HUES64 (cell line): ENCODE measurements around the gene TUBA3E.
"Not testable (repeated sequence)": the region's sequence is repeated elsewhere in the genome, so short reads cannot be mapped to it uniquely, and the experiment has no call there.

Experiments used
- H3K27ac ChIP-seq: 2 replicates; pipeline ENCODE4 v1.7.0; 2013; ENCODE audit warnings: low read depth, low read length, inconsistent platforms
- H3K27me3 ChIP-seq: 2 replicates; pipeline ENCODE4 v1.6.1; 2013; ENCODE audit warnings: mild to moderate bottlenecking, low read length; ENCODE audit not compliant: insufficient read depth
- H3K36me3 ChIP-seq: 2 replicates; pipeline ENCODE4 v1.6.1; 2013; ENCODE audit warnings: mild to moderate bottlenecking, low read length; ENCODE audit not compliant: insufficient read depth
- H3K4me1 ChIP-seq: 2 replicates; pipeline ENCODE4 v1.6.1; 2013; ENCODE audit warnings: mild to moderate bottlenecking, low read length, moderate library complexity; ENCODE audit not compliant: insufficient read depth
- H3K4me3 ChIP-seq: 2 replicates; pipeline ENCODE4 v1.5.1; 2013; ENCODE audit warnings: mild to moderate bottlenecking, low read length, moderate library complexity
- H3K9ac ChIP-seq: 2 replicates; pipeline ENCODE4 v1.6.1; 2013; ENCODE audit warnings: mild to moderate bottlenecking, low read depth, low read length
- H3K9me3 ChIP-seq: 2 replicates; pipeline ENCODE4 v1.6.1; 2013; ENCODE audit warnings: low read depth, low read length; ENCODE audit not compliant: insufficient read depth
- WGBS: fragments of 150-250, 120-280 bp; methylation state at CpG from one replicate; pipeline ENCODE4 v1.1.7; 2013; ENCODE audit warnings: missing lambda C conversion rate; 5-methylcytosine and 5-hydroxymethylcytosine counted together

The TUBA3E gene

DNA sequence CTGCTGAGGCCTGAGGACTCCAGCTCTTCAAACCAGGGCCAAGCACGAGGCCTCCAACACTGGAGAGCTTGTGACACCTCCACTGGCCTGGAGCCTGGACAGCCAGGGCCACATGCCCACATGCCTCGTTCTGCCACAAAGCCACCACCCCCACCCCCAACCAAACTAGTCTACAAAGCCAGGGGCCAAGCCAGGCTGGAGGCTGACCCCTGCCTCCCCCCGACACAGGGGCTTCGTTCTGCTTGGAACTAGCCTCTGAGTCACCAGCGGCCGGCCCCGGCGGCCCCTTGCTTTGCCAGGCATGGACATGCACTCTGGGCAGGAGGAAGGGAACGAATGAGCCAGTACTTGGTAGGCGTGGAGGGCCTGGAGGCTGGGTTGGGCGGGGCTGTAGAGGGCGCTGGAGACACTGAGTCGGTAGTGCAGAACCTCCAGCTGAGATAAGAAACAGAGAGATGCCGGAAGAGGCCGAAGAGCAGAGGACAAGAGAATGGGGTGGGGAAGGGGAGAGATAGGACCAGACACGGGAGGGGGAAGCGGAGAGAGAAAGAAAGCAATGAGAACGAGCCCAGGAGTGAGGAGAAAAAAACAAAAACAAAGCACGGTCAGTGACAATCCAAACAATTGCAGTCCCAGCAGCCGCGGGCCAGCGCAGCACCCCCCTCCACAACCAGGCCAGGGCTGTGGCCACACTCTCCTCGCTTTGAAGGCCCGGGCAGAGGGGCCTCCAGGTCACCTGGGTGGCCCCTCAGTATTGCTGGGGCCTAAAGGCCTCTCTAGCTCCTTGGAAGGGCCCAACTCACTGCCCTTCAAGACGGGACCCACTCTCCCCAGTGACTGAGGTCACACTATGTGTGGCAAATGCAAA lies 37.2 kb downstream of the TUBA3E start:
- not testable (repeated sequence) for H3K9ac ChIP-seq, H3K4me3 ChIP-seq, H3K9me3 ChIP-seq, H3K4me1 ChIP-seq, H3K27me3 ChIP-seq, H3K27ac ChIP-seq
- WGBS = 80% methylated on average over 25 of the region's 25 CpGs
- peaks cover 46% of the 10 kb centered on the region for H3K36me3 ChIP-seq

DNA sequence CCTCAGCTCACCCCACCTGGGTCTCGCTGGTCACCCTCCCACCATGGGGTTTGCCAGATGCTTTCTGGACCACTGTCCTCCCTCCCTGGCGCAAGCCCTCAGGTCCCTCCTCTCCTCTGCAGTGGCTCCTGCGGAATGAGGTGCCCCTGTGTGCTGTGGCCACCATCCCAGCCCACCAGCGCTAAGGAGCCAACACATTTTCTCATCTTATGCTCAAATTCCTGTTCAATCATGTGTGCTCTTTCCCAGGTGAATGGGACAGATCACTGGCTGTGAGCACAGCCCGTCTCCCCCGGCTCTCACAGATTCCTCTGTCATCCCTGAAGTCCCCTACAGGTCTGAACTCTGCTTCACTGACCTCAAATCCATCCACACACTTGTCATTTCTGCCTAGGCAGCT lies 38.1 kb downstream of the TUBA3E start:
- H3K9me3 ChIP-seq = no peaks in the 10 kb centered on the region
- no peaks in the 10 kb centered on the region for H3K4me1 ChIP-seq
- no peaks in the 10 kb centered on the region for H3K27me3 ChIP-seq
- 97% methylated on average over 6 of the region's 6 CpGs for WGBS
- peaks cover 44% of the 10 kb centered on the region for H3K36me3 ChIP-seq
- H3K27ac ChIP-seq = no peak overlapping the region
- no peak overlapping the region for H3K9ac ChIP-seq
- no peak overlapping the region for H3K4me3 ChIP-seq

- H3K4me3 ChIP-seq, H3K9ac ChIP-seq, H3K27ac ChIP-seq, H3K27me3 ChIP-seq, H3K9me3 ChIP-seq, H3K4me1 ChIP-seq: not testable (repeated sequence)
- H3K36me3 ChIP-seq = peaks cover 45% of the 10 kb centered on the region
- 100% methylated on average over 3 of the region's 4 CpGs for whole genome bisulfite sequencing
Observed at GRCh38 chr2:130159376-130159775, 38.9 kb downstream of the TUBA3E start.

DNA sequence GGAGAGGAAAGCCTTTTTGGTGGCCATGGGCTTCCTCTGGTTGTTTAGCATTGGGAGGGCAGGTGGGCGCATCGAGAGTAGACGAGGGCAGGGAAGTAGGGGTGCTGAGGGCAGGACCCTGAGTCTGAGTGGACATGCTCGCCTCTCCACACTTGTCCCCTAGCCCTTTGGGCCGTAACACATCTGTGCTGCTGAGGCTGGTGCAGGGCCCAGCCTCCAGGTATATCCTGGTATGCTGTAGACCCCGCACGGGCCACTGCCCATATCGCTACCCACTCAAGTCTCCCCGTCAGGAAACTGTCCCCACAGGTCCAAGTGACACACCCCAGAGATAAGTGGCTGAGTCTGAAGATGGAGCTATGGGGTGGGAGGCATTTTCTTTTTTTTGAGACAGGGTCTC lies 39.6 kb downstream of the TUBA3E start:
- Histone ChIP-seq H3K36me3 (peaks cover 44% of the 10 kb centered on the region), H3K9ac (no peak overlapping the region), H3K9me3 (no peaks in the 10 kb centered on the region), H3K27ac (no peak overlapping the region), H3K4me1 (no peaks in the 10 kb centered on the region), H3K4me3 (no peak overlapping the region), H3K27me3 (no peaks in the 10 kb centered on the region)
- 97% methylated on average over 9 of the region's 9 CpGs for WGBS

DNA sequence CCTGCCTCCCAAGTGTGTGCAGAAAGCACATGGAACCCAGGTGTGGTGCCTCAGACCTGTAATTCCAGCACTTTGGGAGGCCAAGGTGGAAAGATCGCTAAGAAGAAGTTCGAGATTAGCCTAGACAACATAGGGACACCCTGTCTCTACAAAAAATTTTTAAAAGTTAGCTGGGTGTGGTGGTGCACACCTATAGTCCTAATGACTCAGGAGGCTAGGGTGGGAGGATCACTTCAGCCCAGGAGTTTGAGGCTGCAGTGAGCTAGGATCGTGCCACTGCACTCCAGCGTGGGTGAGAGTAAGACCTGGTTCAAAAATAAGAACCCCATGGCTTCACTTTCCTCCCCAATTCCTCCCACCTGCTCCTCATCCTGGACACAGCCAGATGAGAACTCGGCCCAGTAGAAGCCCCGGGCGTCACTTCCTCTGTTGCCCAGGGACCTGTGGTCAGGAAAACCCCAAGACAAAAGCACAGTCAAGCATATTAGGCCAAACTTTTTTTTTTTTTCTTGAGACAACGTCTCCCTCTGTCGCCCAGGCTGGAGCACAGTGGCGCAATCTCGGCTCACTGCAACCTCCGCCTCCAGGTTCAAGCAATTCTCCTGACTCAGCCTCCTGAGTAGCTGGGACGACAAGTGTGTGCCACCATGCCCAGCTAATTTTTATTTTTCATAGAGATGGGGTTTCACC lies 40.3 kb downstream of the TUBA3E start:
- peaks cover 45% of the 10 kb centered on the region for H3K36me3 ChIP-seq
- not testable (repeated sequence) for H3K27ac ChIP-seq
- 93% methylated on average over 13 of the region's 13 CpGs for WGBS

DNA sequence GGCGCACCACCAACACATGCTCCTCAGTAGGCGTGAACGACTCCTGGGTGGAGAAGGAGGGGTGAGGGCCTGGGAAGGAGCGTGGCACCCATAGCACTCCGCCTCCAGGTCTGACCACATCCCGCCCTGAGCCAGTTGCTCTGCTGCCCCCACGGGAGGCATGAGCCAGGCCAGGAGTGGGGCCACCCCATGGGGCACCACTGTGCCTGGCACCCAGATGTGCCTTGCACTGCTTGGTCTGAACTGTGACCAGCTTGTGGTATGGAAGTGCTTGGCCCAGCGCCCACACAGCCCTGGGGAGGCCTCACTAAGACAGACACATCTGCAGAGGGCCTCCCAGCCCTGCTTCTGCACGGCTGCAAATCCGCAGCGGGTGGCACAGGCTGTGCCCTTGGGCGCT lies 40.9 kb downstream of the TUBA3E start:
- 93% methylated on average over 11 of the region's 12 CpGs for WGBS
- not testable (repeated sequence) for H3K4me3 ChIP-seq, H3K4me1 ChIP-seq, H3K27me3 ChIP-seq, H3K9me3 ChIP-seq, H3K27ac ChIP-seq, H3K9ac ChIP-seq
- peaks cover 45% of the 10 kb centered on the region for H3K36me3 ChIP-seq

More for the DNA sequence above, 40.3 kb downstream of the TUBA3E start:
- H3K27me3 ChIP-seq, H3K4me1 ChIP-seq, H3K9ac ChIP-seq, H3K9me3 ChIP-seq, H3K4me3 ChIP-seq: not testable (repeated sequence)

DNA sequence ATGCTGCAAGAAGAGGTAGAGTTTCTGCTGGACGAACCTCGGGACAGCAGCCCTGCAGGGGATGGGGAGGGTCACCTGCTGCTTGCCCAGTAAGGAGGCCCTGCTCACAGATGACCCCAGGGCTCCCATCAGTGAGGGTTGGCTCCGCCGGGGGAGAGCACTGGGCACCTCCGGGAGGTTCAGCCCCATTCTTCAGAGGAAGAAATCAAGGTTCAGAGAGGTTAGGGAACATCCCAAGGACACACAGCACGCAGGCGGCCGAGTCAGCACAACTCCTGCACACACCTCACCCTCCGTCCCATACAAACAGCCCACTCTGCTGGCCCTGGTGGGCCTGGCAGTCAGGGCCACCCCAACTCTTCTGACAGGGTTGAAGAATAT lies 41.6 kb downstream of the TUBA3E start:
- Histone ChIP-seq H3K27me3 (no peaks in the 10 kb centered on the region), H3K36me3 (peaks cover 49% of the 10 kb centered on the region), H3K9ac (no peak overlapping the region), H3K4me3 (no peak overlapping the region), H3K9me3 (no peaks in the 10 kb centered on the region), H3K27ac (no peak overlapping the region), H3K4me1 (no peaks in the 10 kb centered on the region)
- WGBS = 95% methylated on average over 9 of the region's 9 CpGs

DNA sequence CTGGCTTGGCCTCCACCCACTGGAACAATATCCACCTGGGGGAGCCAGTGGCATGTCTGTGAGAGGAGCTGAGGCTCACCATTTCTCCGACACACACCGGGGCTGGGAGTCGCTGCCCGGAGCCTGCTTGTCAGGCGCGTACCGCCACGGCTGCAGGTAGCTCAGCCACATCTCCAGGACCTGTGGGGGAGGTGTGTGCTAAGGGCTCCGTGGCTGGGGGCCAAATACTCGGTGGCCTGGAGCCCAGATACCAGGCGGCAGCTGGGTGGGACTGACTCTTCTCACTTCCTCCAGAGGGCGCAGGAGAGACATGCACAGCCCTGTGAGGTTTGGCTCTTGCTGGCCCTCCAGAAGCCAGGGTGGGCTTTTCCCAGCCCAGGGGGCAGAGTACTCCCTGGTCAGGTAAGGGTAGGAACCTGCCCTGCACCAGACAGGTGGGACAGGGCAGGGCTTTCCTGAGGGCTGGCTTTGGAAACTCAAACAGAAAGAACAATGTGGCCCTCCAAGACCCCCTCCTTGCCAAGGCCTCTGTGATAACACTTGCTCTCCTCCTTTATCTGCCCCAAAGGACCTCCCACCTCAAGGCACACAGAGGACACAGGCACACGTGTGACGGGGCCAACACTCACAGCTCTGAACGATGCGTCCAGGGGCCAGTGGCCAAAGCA lies 42.1 kb downstream of the TUBA3E start:
- not testable (repeated sequence) for H3K9me3 ChIP-seq, H3K9ac ChIP-seq, H3K4me1 ChIP-seq, H3K27me3 ChIP-seq, H3K4me3 ChIP-seq, H3K27ac ChIP-seq
- 85% methylated on average over 16 of the region's 16 CpGs for whole genome bisulfite sequencing
- peaks cover 49% of the 10 kb centered on the region for H3K36me3 ChIP-seq

DNA sequence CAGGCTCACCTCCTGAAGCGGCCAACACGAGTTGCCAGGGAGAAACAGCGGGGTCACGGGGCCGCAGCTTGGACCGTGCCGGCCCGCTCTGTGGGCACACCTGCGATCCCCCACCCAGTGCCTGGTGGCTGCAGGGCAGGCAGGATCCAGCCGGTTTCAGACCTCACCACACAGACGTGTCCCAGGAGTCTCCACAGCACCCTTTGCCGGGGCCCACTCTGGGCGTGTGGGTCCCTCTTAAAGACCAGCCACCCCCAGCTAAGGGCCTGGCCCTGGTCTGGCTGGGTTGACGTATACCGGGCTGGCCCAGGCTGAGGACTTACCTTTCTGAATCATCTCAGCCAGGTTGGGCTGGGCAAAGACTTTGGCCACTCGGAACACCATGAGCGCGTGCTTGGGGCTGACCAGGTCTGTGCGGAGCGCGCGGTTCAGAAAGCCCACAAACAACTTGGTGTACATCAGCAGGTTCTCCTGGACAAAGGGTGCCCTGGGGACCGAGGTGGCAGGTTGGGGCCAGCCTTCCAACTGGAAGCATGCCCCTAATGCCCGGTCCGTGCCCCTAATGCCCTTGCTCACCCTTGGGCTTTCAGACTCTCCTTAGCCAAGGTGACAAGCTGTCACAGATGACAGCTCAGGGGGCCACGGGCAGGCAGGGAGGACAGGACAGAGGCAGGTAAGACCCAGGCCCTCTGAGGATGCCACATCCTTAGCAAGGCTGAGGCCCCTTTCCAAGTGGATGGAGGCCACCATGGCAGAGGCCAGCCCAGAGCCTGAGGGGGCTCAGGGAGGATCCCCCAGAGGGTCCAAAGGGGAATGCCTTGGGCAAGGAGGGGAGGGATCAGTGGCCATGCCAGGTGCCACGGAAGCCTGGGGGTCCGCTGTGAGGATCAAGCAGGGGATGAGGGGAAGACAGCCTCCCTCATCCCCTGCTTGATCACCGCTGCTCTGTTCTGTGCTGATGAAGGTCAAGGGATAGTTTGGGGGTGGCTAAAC lies 43.2 kb downstream of the TUBA3E start:
- peaks cover 47% of the 10 kb centered on the region for H3K36me3 ChIP-seq
- no peaks in the 10 kb centered on the region for H3K9me3 ChIP-seq
- no peaks in the 10 kb centered on the region for H3K4me1 ChIP-seq
- no peak overlapping the region for H3K9ac ChIP-seq
- WGBS = 96% methylated on average over 29 of the region's 29 CpGs
- H3K27ac ChIP-seq = no peak overlapping the region
- no peaks in the 10 kb centered on the region for H3K27me3 ChIP-seq
- H3K4me3 ChIP-seq = no peak overlapping the region

DNA sequence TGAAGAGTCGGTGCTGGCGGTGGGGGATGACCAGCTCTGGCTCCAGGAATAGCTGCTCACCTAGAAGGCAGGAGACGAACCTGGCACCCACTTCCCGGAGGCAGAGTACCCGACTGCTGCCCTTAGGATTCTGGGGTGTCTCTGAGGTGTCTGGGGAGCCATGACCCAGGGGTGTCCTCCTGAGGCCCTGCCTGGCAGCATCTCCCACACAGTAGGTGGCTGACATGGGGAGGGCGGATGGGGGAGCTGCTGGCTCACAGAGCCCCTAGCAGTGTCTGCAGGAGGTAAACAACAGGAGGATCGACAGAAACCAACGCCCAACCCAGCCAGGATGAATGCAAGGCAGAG lies 43.8 kb downstream of the TUBA3E start:
- 98% methylated on average over 7 of the region's 8 CpGs for WGBS
- not testable (repeated sequence) for H3K4me3 ChIP-seq, H3K9me3 ChIP-seq, H3K27me3 ChIP-seq, H3K27ac ChIP-seq, H3K4me1 ChIP-seq, H3K9ac ChIP-seq
- peaks cover 43% of the 10 kb centered on the region for H3K36me3 ChIP-seq
